HEK293 (cell line): ENCODE measurements around the gene SPTBN1.

Source experiments
- CTCF ChIP-seq: fragments of 450-650 bp; formaldehyde crosslinking; IDR thresholded peaks from 2 replicates; pipeline ENCODE4 v1.5.1; 2016; ENCODE audit warnings: missing biosample characterization, missing genetic modification characterization
- GFI1B ChIP-seq: fragments of 450-650 bp; formaldehyde crosslinking; IDR thresholded peaks from 2 replicates; pipeline ENCODE4 v1.5.1; 2016; ENCODE audit warnings: missing biosample characterization, missing genetic modification characterization
- HOXA7 ChIP-seq: sonication (generic); formaldehyde crosslinking; IDR thresholded peaks from 2 replicates; pipeline ENCODE4 v1.8.1; 2022; ENCODE audit warnings: missing genetic modification reagents, borderline replicate concordance
- SALL2 ChIP-seq: fragments of 450-650 bp; formaldehyde crosslinking; IDR thresholded peaks from 2 replicates; pipeline ENCODE4 v1.5.0; 2017; ENCODE audit warnings: missing biosample characterization, mild to moderate bottlenecking, missing genetic modification characterization, borderline replicate concordance
- SCRT1 ChIP-seq: fragments of 450-650 bp; formaldehyde crosslinking; IDR thresholded peaks from 2 replicates; pipeline ENCODE4 v1.5.1; 2016; ENCODE audit warnings: missing biosample characterization, missing genetic modification characterization, borderline replicate concordance
- WT1 ChIP-seq: fragments of 450-650 bp; formaldehyde crosslinking; IDR thresholded peaks from 2 replicates; pipeline ENCODE4 v1.5.1; 2016; ENCODE audit warnings: missing biosample characterization, missing genetic modification characterization
- YY1 ChIP-seq: fragments of 450-650 bp; formaldehyde crosslinking; IDR thresholded peaks from 2 replicates; pipeline ENCODE4 v1.5.1; 2018; ENCODE audit warnings: missing biosample characterization, missing genetic modification characterization
- ZNF513 ChIP-seq: fragments of 450-650 bp; IDR thresholded peaks from 2 replicates; pipeline ENCODE4 v1.5.1; 2018; ENCODE audit warnings: missing biosample characterization, missing genetic modification characterization
- ZNF707 ChIP-seq: fragments of 450-650 bp; formaldehyde crosslinking; IDR thresholded peaks from 2 replicates; pipeline ENCODE4 v1.5.1; 2016; ENCODE audit warnings: missing biosample characterization, missing genetic modification characterization
- ZNF747 ChIP-seq: fragments of 450-650 bp; formaldehyde crosslinking; IDR thresholded peaks from 2 replicates; pipeline ENCODE4 v1.5.1; 2016; ENCODE audit warnings: missing biosample characterization, missing genetic modification characterization
- ZNF792 ChIP-seq: fragments of 450-650 bp; formaldehyde crosslinking; IDR thresholded peaks from 2 replicates; pipeline ENCODE4 v1.5.1; 2016; ENCODE audit warnings: missing biosample characterization, missing genetic modification characterization
- ZNF830 ChIP-seq: fragments of 450-650 bp; IDR thresholded peaks from 2 replicates; pipeline ENCODE4 v1.5.0; 2018; ENCODE audit warnings: missing biosample characterization, missing genetic modification characterization, low read depth, mild to moderate bottlenecking, moderate library complexity
- TF ChIP-seq, protein P1 (sequence below): fragments of 450-650 bp; formaldehyde crosslinking; IDR thresholded peaks from 2 replicates; pipeline ENCODE4 v1.5.1; 2017; ENCODE audit warnings: missing biosample characterization, missing genetic modification characterization

GRCh38 chr2:54570321-54570855 is 114.3 kb downstream of the SPTBN1 start:
- TF ChIP-seq YY1 (tag by site-specific recombination) (no peak), CTCF (tag by site-specific recombination) (no peak), GFI1B (tag by site-specific recombination) (no peak), WT1 (tag by site-specific recombination) (no peak), ZNF830 (tag by site-specific recombination) (no peak), SCRT1 (tag by site-specific recombination) (no peak), ZNF747 (tag by site-specific recombination) (no peak), ZNF513 (tag by site-specific recombination) (no peak), HOXA7 (no peak), SALL2 (tag by site-specific recombination) (no peak), ZNF792 (tag by site-specific recombination) (no peak), ZNF707 (tag by site-specific recombination) (no peak)
- TF ChIP-seq, protein P1, sequence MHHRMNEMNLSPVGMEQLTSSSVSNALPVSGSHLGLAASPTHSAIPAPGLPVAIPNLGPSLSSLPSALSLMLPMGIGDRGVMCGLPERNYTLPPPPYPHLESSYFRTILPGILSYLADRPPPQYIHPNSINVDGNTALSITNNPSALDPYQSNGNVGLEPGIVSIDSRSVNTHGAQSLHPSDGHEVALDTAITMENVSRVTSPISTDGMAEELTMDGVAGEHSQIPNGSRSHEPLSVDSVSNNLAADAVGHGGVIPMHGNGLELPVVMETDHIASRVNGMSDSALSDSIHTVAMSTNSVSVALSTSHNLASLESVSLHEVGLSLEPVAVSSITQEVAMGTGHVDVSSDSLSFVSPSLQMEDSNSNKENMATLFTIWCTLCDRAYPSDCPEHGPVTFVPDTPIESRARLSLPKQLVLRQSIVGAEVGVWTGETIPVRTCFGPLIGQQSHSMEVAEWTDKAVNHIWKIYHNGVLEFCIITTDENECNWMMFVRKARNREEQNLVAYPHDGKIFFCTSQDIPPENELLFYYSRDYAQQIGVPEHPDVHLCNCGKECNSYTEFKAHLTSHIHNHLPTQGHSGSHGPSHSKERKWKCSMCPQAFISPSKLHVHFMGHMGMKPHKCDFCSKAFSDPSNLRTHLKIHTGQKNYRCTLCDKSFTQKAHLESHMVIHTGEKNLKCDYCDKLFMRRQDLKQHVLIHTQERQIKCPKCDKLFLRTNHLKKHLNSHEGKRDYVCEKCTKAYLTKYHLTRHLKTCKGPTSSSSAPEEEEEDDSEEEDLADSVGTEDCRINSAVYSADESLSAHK (tag by site-specific recombination): no peak
